ENCODE results near the gene CEBPB. TPM values are rescaled to one million over a fixed set of nuclear protein-coding genes. Genes with fewer than 3 reads are reported as not detected.
"Not testable (repeated sequence)": the region's sequence is repeated elsewhere in the genome, so short reads cannot be mapped to it uniquely, and the experiment has no call there.

Gene CEBPB
- total RNA-seq, 3 donors from 2014 or later: 32.8 to 36.6 (median 35.2) TPM

DNA sequence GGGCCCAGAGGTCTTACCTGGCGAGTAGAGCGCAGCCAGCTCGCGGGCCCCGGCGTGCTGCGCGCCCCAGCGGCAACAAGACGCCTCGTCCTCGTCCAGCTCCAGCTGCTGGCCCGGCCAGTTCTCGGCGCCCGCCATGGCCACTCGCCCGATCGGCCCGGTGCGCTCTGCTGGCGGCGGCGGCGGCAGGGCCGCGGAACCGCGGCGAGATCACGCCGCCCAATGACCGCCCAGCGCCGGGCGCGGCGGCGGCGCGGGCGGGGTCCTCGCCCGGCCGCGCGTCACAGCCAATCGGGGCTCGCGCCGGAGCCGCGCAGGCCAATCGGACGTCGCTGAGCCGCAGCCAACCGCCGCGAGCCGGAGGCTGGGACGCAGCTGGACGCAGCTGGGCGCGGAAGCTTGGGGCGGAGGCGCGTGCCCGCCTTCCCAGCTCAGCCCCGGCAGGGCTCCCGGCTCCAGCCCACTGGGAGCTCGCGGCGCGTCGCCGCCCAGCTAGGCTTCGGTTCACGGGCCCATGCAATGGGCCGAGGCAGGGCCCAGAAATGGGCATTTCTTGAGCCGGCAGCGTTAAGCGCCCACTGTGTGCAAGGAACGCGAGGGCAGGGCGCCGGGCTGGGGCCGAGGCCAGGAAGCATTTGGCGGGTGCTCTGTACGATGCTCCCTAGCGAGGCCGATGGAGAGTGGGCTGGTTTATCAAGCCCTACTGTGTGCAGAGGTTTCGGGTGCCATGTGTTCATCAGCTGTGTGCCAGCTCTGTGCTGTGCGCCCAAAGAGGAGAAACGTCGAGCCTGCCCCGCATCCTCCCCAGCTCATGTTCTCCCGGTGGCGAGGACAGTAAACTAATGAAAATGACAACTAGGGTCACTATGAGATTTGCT lies 36.9 kb upstream of the CEBPB start, which contains the start of gene PEDS1:
Gene PEDS1 (minus strand): TSS at position 224 of the 878 bp plus-strand sequence. CDS start 86 bp downstream, at position 138.
- Mint-ChIP-seq H3K4me3 (peak within 1 kb of the TSS; percentile 88), H3K9me3 (no peaks in the 10 kb centered on the region), H3K4me1 (ENCODE audit: low read depth) (peaks cover 41% of the 10 kb centered on the region), H3K36me3 (ENCODE audit: insufficient read depth) (peaks cover 5% of the 10 kb centered on the region), H3K27me3 (ENCODE audit: low read depth) (no peaks in the 10 kb centered on the region)
- DNase-seq: peak; percentile 70
- peak; percentile 98 to 99 for ATAC-seq

DNA sequence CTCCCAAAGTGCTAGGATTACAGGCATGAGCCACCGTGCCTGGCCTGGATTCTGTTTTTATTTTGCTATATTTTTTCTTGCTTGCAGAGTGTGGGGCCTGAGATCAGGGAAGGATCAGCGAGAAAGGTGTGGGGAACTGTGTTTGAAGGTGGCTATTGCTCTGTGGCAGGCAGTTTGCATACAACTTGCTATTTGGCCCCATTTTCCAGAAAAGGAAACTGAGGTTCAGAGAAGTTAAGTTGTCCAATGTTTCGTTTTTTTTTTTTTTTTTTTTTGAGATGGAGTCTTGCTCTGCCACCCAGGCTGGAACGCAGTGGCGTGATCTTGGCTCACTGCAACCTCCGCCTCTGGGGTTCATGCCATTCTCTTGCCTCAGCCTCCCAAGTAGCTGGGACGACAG lies 29.1 kb upstream of the CEBPB start:
- not testable (repeated sequence) for DNase-seq; ATAC-seq; H3K36me3 Mint-ChIP-seq (ENCODE audit: insufficient read depth); H3K9me3 Mint-ChIP-seq; H3K27me3 Mint-ChIP-seq (ENCODE audit: low read depth); H3K4me3 Mint-ChIP-seq
- H3K4me1 Mint-ChIP-seq (ENCODE audit: low read depth): peaks cover 10% of the 10 kb centered on the region

DNA sequence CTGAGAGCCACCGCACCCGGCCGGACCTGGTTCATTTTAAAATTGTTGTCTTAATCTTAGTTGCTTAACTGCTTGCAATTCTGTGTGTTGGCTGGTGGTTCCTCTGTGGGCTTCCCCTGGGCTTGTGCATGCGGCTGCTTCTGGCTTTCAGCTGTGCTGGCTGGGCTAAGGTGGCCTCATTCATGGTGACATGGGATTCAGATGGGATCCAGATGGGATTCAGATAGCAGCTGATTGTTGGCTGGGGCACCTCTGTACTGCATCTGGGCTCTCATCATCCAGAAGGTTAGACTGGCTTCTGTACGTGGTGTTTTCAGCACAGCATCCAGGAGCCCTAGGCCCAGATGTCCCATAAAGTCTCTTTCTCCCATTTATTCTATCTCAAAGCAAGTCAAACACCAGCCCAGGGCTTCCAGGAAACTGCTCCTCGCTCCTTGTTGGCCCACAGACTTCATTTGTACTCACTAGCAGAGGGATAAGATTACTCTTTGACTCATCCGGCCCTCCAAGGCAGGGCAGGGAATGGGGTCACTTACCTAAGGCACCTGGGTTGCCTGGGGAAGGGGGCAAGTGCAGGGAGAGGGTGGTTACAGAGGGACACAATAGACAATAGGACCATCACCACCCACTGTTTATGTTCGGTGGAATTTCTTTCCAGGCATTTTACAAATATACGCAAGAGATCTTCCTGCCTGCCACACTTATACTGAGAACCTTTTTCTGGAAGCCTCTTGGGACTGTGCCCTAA lies 26.9 kb upstream of the CEBPB start:
- Mint-ChIP-seq H3K9me3 (no peaks in the 10 kb centered on the region), H3K36me3 (ENCODE audit: insufficient read depth) (no peaks in the 10 kb centered on the region), H3K4me1 (ENCODE audit: low read depth) (peaks cover 10% of the 10 kb centered on the region), H3K4me3 (no peak overlapping the region), H3K27me3 (ENCODE audit: low read depth) (peaks cover 2% of the 10 kb centered on the region)
- DNase-seq: no peak
- ATAC-seq: no peak

DNA sequence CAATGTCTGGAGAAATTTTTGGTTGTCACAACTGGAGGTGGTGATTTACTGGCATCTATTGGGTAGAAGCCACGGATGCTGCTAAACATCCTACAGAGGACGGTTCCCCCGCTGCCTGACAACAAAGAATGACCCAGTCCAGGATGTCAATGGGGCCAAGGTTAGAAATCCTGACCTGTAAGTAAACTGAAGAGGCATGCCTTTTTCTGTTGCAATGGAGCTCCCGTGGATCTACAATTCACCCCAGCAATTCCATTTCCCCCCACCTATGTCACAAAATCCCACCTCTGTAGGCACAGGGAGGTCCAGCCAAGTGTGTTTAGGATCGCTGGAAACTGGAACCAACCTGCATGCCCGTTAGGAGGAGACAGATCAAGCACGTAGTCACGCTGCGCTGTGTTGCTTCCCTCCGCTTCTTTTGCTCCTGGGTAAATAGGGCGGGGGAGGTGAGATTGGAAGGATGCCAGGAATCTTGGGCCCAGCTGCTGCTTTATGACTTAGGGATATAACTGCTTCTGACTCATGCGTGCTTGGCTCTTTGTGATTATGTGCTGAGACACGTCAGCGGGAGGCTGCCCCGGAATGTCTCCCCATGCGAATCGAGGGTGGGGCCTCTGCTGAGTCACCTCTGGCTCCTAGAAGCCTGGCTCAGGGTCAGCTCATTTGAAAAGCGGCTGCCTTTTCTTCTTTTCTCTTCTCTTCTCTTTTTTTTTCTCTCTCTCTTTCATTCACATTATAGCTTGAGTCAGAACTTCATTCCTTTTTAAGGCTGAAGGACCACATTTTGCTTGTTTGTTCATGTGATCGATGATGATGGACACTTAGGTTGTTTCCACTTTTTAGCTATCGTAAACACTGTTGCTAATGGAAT lies 24.7 kb upstream of the CEBPB start:
- Mint-ChIP-seq H3K4me1 (ENCODE audit: low read depth) (peaks cover 10% of the 10 kb centered on the region), H3K27me3 (ENCODE audit: low read depth) (peaks cover 8% of the 10 kb centered on the region), H3K9me3 (peaks cover 4% of the 10 kb centered on the region), H3K36me3 (ENCODE audit: insufficient read depth) (no peaks in the 10 kb centered on the region), H3K4me3 (peak overlapping the region; percentile 57)
- DNase-seq (peak; percentile 84), ATAC-seq (peak; percentile 99 to 100)

DNA sequence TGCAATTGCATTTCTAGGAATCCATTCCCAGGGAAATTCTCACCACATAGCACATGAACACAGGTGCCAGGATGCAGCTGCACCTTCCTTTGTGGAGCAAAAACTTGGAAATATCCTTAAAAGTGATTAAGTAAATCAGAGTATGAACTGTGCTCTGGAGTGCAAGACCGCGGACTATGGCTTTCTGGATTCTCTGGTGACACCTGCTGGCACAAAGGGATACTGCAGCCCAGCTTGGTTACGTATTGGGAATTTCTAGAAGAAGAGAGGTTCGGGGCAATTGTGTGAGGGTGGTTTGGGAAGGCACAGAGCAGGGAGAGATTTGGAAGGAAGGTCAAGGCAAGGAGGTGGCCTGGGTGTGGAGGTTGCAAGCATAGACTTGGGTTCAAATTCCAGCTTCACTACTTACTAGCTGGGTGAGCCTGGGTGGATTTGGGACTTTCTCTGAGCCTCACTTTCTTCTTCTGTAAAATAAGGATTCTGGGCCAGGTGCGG lies 21.3 kb upstream of the CEBPB start:
- Mint-ChIP-seq H3K27me3 (ENCODE audit: low read depth) (peaks cover 13% of the 10 kb centered on the region), H3K4me3 (no peak overlapping the region), H3K36me3 (ENCODE audit: insufficient read depth) (no peaks in the 10 kb centered on the region), H3K9me3 (peaks cover 4% of the 10 kb centered on the region), H3K4me1 (ENCODE audit: low read depth) (peaks cover 10% of the 10 kb centered on the region)
- peak; percentile 87 for DNase-seq
- peak; percentile 39 to 47 for ATAC-seq

DNA sequence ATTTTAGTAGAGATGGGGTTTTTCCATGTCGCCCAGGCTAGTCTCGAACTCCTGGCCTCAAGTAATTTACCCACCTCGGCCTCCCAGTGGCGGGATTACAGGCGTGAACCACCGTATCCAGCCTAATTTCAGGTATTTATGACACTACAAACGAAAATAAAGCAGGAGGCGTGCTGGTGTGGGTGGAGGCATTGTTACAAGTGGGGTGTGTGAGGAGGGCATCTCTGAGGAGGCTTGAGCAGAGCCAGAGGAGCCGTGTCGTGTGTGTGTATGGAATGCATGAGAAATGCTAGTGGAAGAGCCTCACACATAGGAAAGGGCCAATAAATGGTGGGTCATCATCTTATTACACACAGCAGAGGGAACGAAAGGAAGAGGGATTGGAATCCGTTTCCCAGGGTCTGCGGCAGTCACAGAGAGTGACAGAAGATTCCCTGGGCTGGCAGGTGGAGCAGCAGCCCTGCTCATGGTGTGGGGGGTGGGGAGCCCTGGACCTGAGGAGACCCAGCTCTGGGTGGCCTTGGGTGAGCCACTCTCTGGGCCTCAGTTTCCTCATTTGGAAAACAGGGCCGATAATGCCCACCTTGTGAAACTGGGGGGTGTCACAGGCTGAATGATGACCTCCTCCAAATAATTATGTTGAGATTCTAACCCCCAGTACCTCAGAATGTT lies 19.9 kb upstream of the CEBPB start:
- Mint-ChIP-seq H3K36me3 (ENCODE audit: insufficient read depth) (no peaks in the 10 kb centered on the region), H3K4me1 (ENCODE audit: low read depth) (peaks cover 8% of the 10 kb centered on the region), H3K4me3 (no peak overlapping the region), H3K27me3 (ENCODE audit: low read depth) (peaks cover 13% of the 10 kb centered on the region), H3K9me3 (peaks cover 4% of the 10 kb centered on the region)
- no peak for DNase-seq
- ATAC-seq: no peak

DNA sequence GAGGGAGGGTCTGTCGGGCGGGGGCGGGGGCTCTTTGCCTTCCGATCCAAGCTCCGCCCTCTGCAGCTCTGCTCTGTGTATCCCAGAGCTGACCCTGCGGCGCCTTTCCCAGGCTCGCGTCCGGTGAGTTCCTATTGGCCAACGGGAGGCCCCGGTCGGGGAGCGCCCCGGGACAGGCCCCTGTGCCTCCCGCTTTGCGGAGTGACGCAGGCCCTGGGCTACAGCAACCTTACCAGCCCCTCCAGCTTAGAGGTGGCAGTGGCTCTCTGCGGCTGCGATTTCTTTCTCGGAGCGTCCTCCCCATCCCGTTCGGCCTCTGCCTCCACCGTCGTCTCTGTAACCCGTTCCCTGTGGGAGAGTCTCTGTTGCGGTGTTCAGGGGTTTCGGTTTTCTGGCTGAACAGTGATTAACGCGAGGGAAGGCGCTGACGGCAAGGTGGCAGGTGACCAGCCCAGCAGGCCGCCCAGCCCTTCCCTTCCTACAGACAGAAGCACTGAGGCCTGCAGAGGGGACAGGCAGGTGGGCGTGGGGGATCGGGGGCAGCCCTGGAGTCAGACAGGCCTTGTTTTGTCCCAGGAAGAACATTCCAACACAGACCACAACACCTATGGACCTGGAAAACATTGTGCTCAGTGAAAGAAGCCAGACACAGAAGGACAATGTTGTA lies 18.1 kb upstream of the CEBPB start:
- H3K9me3 Mint-ChIP-seq: peaks cover 4% of the 10 kb centered on the region
- peaks cover 13% of the 10 kb centered on the region for H3K27me3 Mint-ChIP-seq (ENCODE audit: low read depth)
- H3K4me1 Mint-ChIP-seq (ENCODE audit: low read depth): no peaks in the 10 kb centered on the region
- no peak overlapping the region for H3K4me3 Mint-ChIP-seq
- ATAC-seq: peak in 1 of 2 donors; percentile 69
- H3K36me3 Mint-ChIP-seq (ENCODE audit: insufficient read depth): no peaks in the 10 kb centered on the region
- DNase-seq: no peak

DNA sequence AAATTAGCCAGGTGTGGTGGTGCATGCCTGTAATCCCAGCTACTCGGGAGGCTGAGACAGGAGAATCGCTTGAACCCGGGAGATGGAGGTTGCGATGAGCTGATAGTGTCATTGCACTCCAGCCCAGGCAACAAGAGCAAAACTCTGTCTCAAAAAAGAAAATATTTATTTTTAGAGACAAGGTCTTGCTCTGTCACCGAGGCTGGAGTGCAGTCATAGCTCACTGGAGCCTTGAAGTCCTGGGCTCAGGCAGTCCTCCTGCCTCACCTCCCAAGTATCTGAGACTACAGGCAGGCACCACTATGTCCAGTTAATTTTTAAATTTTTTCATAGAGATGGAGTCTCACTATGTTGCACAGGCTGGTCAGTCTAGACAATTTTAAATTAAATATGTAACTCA lies 16.2 kb upstream of the CEBPB start:
- Mint-ChIP-seq H3K27me3 (ENCODE audit: low read depth) (peaks cover 7% of the 10 kb centered on the region), H3K36me3 (ENCODE audit: insufficient read depth) (no peaks in the 10 kb centered on the region), H3K9me3 (peaks cover 1% of the 10 kb centered on the region), H3K4me3 (no peak overlapping the region), H3K4me1 (ENCODE audit: low read depth) (no peaks in the 10 kb centered on the region)
- ATAC-seq (no peak), DNase-seq (no peak)

DNA sequence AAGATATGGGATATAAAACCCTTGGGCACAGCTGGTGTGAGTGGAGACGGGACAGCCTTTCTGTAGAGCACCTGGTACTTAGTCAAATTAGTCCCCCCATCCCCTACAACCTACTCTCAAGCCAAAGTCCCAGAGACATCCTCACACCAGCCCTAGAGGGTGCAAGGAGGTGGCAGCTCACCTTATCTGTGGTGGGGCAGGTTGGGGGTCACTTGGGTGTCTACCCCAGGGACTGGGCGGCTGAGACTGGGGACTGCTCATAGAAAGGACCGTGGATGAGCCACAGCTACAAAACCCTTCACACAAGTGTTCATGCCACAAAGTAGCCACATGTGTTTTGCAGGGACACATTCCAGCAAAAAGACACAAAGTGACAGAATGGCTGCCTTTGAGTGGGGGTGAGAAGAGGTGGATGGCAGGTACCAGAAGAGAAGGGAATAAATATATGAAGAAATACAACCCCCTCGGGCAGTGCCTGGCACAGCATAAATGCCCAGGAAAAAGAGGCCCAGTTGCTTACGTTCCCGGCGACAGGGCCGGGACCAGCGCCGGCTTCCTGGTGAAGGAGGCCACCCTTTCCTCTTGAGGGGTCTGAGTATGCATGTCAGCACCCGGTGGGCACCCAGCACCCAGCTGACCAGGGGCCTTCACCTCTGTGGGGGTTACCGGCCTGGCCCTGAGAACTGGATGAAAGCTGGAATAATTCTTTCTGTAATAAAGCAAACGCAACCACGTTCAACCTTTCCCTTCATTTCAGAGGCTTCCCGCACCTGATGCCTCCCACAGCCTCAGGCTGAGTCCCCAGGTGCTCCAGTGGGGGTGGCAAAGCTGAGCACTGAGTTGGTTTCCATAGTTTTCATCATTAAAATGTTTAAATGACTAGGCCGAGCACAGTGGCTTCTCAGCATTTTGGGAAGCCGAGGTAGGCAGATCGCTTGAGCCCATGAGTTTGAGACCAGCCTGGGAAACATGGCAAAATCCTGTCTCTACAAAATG lies 14.4 kb upstream of the CEBPB start:
- H3K4me3 Mint-ChIP-seq: no peak overlapping the region
- no peak for DNase-seq
- H3K27me3 Mint-ChIP-seq (ENCODE audit: low read depth): peaks cover 5% of the 10 kb centered on the region
- no peaks in the 10 kb centered on the region for H3K4me1 Mint-ChIP-seq (ENCODE audit: low read depth)
- H3K9me3 Mint-ChIP-seq: no peaks in the 10 kb centered on the region
- H3K36me3 Mint-ChIP-seq (ENCODE audit: insufficient read depth): no peaks in the 10 kb centered on the region
- no peak for ATAC-seq

DNA sequence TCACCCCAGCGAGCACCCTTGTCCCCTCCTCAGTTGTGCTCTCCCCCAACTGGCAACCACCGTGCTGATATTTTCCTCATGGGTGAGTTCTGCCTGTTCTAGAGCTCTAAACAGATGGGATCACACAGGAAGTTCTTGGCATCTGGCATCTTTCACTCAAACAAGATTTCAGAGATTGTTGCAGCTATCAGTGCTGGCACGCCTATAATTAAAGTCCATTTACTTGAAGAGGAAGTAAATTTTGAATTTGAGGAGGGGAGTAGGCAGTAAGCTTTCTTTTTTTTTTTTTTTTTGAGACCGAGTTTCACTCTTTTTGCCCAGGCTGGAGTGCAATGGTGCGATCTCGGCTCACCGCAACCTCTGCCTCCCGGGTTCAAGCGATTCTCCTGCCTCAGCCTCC lies 12.0 kb upstream of the CEBPB start:
- not testable (repeated sequence) for H3K36me3 Mint-ChIP-seq (ENCODE audit: insufficient read depth); H3K9me3 Mint-ChIP-seq; H3K27me3 Mint-ChIP-seq (ENCODE audit: low read depth); H3K4me1 Mint-ChIP-seq (ENCODE audit: low read depth); H3K4me3 Mint-ChIP-seq; ATAC-seq; DNase-seq

DNA sequence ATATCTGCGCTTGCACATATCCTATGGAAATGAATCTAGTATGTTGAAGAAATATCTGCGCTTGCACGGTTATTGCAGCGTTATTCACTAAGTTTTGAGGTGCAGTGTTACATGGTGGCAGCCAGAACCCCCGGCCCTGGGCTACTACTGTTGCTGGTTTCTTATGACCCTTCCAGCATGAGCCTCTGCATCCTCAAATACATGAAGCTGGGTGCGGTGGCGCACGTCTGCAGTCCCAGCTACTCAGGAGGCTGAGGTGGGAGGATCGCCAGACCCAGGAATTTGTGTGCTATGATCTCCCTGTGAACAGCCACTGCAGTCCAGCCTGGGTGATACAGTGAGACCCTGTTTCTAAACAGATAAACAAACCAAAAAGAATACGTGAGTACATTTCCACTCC lies 9.3 kb upstream of the CEBPB start:
- no peaks in the 10 kb centered on the region for H3K9me3 Mint-ChIP-seq
- H3K4me3 Mint-ChIP-seq: no peak overlapping the region
- H3K36me3 Mint-ChIP-seq (ENCODE audit: insufficient read depth): no peaks in the 10 kb centered on the region
- H3K27me3 Mint-ChIP-seq (ENCODE audit: low read depth): peaks cover 14% of the 10 kb centered on the region
- no peak for ATAC-seq
- H3K4me1 Mint-ChIP-seq (ENCODE audit: low read depth): no peaks in the 10 kb centered on the region
- DNase-seq: no peak

DNA sequence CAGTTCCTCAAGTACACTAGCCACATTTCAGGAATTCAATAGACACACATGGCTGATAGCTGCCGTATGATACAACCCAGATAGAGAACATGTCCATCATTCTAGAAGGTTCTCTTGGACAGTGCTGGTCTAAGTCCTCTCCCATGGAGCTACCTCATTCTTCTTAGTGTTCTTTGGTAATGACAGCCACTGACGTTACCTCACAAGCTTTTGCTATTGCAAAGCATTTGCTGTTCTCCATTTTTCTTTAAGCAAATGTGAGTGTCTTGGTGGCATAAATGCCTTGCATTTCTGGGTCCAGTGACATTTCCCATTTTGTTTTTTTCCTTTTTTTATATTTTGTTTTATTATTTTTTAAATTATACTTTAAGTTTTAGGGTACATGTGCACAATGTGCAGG lies 8.3 kb upstream of the CEBPB start:
- no peak overlapping the region for H3K4me3 Mint-ChIP-seq
- no peaks in the 10 kb centered on the region for H3K36me3 Mint-ChIP-seq (ENCODE audit: insufficient read depth)
- H3K9me3 Mint-ChIP-seq: no peaks in the 10 kb centered on the region
- H3K27me3 Mint-ChIP-seq (ENCODE audit: low read depth): peaks cover 14% of the 10 kb centered on the region
- no peaks in the 10 kb centered on the region for H3K4me1 Mint-ChIP-seq (ENCODE audit: low read depth)
- no peak for ATAC-seq
- DNase-seq: no peak
